ENCODE results near the gene PDP2.
"Not testable (repeated sequence)": the region's sequence is repeated elsewhere in the genome, so short reads cannot be mapped to it uniquely, and the experiment has no call there.

Gene PDP2

DNA sequence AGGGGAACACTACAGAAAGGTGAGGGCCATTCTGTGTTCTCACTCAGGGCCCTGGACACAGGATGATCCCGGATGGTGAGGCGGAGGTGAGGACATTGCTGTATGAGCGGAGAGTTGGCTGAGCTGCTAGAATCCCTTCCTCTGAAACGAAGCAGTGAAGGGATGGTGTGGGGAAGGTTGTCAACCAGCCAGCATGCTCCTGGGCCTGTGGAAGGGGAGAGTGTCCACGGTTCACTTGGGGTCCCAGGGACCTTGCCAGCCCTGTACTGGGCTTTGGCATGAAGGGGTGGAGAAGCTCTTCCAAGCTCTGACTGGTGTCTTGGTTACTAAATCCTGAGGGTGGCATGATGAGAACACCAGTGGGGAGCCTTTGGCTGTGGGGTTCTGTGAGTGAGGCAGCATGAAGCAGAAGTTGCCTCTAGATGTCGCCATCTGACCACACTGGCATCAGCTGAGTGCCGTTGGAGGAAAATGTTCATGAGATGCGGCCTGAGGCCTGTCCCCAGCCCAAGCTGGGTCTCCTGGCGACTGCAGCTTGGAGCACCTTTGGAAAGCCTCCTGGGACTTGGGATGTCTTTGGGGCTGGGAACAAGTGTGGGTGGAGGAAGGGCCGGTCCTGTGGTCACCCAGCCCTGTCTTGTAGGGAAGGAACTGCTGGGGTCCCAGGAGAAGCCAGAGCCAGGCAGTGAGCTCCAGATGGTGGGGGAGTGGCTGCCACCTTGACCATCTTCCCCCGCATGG lies 14.8 kb downstream of the PDP2 start:
- H3K4me3 ChIP-seq (ENCODE audit: low read depth, low read length): no peak overlapping the region
- DNase-seq (ENCODE audit: low read depth, low spot score): peak; percentile 64
- in situ Hi-C loops (cut with HindIII; ENCODE audit: low sequenced_read_pairs): no loop called here
- TF ChIP-seq, protein P1, sequence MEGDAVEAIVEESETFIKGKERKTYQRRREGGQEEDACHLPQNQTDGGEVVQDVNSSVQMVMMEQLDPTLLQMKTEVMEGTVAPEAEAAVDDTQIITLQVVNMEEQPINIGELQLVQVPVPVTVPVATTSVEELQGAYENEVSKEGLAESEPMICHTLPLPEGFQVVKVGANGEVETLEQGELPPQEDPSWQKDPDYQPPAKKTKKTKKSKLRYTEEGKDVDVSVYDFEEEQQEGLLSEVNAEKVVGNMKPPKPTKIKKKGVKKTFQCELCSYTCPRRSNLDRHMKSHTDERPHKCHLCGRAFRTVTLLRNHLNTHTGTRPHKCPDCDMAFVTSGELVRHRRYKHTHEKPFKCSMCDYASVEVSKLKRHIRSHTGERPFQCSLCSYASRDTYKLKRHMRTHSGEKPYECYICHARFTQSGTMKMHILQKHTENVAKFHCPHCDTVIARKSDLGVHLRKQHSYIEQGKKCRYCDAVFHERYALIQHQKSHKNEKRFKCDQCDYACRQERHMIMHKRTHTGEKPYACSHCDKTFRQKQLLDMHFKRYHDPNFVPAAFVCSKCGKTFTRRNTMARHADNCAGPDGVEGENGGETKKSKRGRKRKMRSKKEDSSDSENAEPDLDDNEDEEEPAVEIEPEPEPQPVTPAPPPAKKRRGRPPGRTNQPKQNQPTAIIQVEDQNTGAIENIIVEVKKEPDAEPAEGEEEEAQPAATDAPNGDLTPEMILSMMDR (IDR thresholded peaks at IDR 0.05; ENCODE audit: low read depth, low read length): peak; percentile 89

DNA sequence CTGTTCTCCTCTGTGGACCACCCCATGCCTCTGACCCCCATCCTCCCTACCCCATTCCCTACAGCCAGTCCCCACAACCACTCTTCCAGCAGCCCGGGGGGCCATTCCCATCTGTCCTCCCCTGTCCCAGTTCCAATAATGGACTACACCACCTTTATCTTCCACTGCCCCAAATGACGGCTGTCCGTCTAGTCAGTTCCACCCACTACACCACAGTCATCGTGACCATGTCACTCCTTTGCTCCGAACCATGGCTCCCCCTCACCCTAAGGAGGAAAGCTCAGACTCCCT lies 15.3 kb downstream of the PDP2 start:
- in situ Hi-C loops (cut with HindIII; ENCODE audit: low sequenced_read_pairs): no loop called here
- TF ChIP-seq, protein P1 (IDR thresholded peaks at IDR 0.05; ENCODE audit: low read depth, low read length): no peak
- DNase-seq (ENCODE audit: low read depth, low spot score): no peak
- no peak overlapping the region for H3K4me3 ChIP-seq (ENCODE audit: low read depth, low read length)

DNA sequence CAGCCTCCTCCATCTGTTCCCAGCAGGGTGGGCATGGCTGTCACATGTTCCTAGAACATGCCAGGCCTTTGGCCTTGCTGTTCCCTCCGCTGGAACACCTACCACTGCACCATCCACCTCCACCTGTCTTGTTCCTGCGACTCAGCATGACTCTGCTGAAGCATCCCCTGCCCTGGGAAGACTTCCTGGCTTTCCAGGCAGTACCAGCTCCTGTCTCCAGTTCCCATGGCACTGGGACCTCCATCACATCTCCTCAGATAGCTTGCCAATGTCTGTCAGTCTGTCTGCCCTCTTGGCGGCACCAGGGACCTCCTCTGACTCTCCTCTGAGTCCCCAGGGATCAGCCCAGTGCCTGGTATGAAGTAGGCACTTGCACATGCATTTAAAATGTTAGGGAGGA lies 15.7 kb downstream of the PDP2 start:
- TF ChIP-seq, protein P1 (IDR thresholded peaks at IDR 0.05; ENCODE audit: low read depth, low read length): no peak
- in situ Hi-C loops (cut with HindIII; ENCODE audit: low sequenced_read_pairs): no loop called here
- no peak overlapping the region for H3K4me3 ChIP-seq (ENCODE audit: low read depth, low read length)
- no peak for DNase-seq (ENCODE audit: low read depth, low spot score)

DNA sequence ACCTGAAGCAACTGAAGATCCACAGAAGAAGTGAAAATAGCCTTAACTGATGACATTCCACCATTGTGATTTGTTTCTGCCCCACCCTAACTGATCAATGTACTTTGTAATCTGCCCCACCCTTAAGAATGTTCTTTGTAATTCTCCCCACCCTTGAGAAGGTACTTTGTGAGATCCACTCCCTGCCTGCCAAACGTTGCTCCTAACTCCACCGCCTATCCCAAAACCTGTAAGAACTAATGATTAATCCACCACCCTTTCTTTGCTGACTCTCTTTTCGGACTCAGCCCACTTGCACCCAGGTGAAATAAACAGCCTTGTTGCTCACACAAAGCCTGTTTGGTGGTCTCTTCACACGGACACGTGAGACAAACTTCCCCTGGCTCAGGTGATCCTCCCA lies 16.4 kb downstream of the PDP2 start:
- in situ Hi-C loops (cut with HindIII; ENCODE audit: low sequenced_read_pairs); H3K4me3 ChIP-seq (ENCODE audit: low read depth, low read length); DNase-seq (ENCODE audit: low read depth, low spot score): not testable (repeated sequence)

DNA sequence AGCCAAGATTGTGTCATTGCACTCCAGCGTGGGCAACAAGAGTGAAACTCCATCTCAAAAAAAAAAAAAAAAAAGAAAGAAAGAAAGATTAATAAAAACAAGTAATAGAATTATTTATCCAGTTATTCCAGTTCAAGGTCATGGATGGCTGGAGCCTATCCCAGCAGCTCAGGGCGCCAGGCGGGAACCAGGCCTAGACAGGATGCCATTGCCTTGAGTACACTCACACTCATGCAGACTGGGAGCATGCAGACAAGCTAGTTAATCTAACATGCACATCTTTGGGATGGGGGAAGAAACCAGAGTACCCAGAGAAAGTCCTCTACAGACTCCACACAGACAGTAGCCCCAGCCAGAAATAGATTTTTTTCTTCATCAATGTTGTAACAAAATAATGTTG lies 17.9 kb downstream of the PDP2 start:
- in situ Hi-C loops (cut with HindIII; ENCODE audit: low sequenced_read_pairs): no loop called here
- TF ChIP-seq, protein P1 (IDR thresholded peaks at IDR 0.05; ENCODE audit: low read depth, low read length): no peak
- DNase-seq (ENCODE audit: low read depth, low spot score): peak; percentile 22
- H3K4me3 ChIP-seq (ENCODE audit: low read depth, low read length): no peak overlapping the region

DNA sequence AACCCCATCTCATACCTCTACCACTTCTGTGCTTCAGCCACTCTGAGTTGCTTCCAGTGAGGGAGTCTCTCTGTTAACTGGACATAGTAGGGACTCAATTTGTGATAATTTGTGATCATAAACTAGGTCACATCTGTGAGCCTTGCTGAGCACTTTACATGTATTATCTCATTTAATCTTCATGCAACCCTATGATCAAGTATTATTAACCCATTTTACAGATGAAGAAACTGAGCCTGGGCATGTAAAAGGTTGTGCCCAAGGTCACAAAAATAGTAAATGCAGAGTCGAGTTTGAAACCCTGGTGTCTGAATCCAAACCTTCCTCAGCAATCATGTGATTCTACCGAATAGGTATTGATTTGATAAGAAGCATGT lies 18.6 kb downstream of the PDP2 start:
- DNase-seq (ENCODE audit: low read depth, low spot score): no peak
- TF ChIP-seq, protein P1 (IDR thresholded peaks at IDR 0.05; ENCODE audit: low read depth, low read length): no peak
- no peak overlapping the region for H3K4me3 ChIP-seq (ENCODE audit: low read depth, low read length)
- in situ Hi-C loops (cut with HindIII; ENCODE audit: low sequenced_read_pairs): no loop called here

DNA sequence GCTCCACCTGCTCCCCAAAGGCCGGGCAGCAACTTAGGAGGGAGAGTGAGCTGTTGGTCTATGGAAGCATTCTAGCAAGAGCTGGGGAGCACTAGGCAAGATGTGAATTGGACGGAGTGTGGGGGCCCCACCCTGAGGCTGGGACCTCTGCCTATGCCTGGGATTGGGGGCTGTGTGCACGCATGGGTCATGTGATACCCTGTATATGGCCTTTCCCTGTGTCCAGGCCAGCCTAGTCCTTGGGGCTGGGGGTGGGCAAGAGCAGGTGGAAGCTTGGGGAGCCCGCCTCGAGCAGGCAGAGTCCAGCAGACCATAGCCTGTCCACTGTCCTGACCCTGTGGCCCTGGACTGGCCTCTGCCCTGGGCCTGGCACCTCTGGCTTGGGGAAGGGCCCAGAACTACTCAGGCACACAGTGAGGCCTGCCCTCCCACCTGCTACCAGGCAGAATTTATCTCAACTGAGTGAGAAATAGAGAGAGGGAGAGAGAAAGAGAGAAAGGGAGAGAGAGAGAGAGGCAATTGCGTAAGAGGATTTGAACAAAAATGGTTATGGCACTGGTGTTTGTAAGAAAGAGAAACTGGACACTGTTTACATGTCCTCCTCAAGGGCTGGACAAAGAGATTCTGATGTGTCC lies 19.1 kb downstream of the PDP2 start:
- TF ChIP-seq, protein P1 (IDR thresholded peaks at IDR 0.05; ENCODE audit: low read depth, low read length): no peak
- in situ Hi-C loops (cut with HindIII; ENCODE audit: low sequenced_read_pairs): no loop called here
- no peak overlapping the region for H3K4me3 ChIP-seq (ENCODE audit: low read depth, low read length)
- no peak for DNase-seq (ENCODE audit: low read depth, low spot score)

All from astrocyte of the spinal cord (primary cell).